ENCODE results near the gene HCFC1R1. TPM values are rescaled to one million over a fixed set of nuclear protein-coding genes. Genes with fewer than 3 reads are reported as not detected.
A peak's percentile ranks its signal among the peaks of the same experiment; 100 is the strongest.

HCFC1R1 gene
- polyA plus RNA-seq, 4 donors: 51.5 to 119 (median 57.0) TPM

- H3K4me3 ChIP-seq (ENCODE audit: low read depth in 1 of 3, low read length in 3 of 3): no peak overlapping the region
- no peaks in the 10 kb centered on the region for H3K9me3 ChIP-seq (ENCODE audit: control insufficient read depth in 2 of 2, insufficient read depth in 1 of 2, low read depth in 1 of 2, low read length in 1 of 2)
- H3K27ac ChIP-seq (ENCODE audit: low read depth in 1 of 3, low read length in 2 of 3): no peak overlapping the region
- H3K36me3 ChIP-seq (ENCODE audit: control insufficient read depth in 3 of 3, insufficient read depth in 2 of 3, low read depth in 1 of 3, low read length in 3 of 3): no peaks in the 10 kb centered on the region
- H3K4me1 ChIP-seq (ENCODE audit: control insufficient read depth in 3 of 3, insufficient read depth in 2 of 3, low read depth in 1 of 3, low read length in 2 of 3): no peaks in the 10 kb centered on the region
- FAIRE-seq (no peak), DNase-seq (no peak)
- H3K27me3 ChIP-seq (ENCODE audit: control insufficient read depth in 3 of 3, insufficient read depth in 3 of 3, low read length in 3 of 3): peaks cover 0 to 4% (median 0%) of the 10 kb centered on the region in 3 donors
- WGBS, 3 donors: 81 to 90% (median 90%) methylated on average over 9 of the region's 9 CpGs
These were observed 36.5 kb downstream of the HCFC1R1 start for GRCh38 chr16:2987286-2987685.

- WGBS, 3 donors: 70 to 78% (median 75%) methylated on average over 15 to 17 of the region's 17 CpGs
- H3K27ac ChIP-seq (ENCODE audit: low read depth in 1 of 3, low read length in 2 of 3): no peak overlapping the region
- H3K4me3 ChIP-seq (ENCODE audit: low read depth in 1 of 3, low read length in 3 of 3): no peak overlapping the region
- H3K9me3 ChIP-seq (ENCODE audit: control insufficient read depth in 2 of 2, insufficient read depth in 1 of 2, low read depth in 1 of 2, low read length in 1 of 2): no peaks in the 10 kb centered on the region
- no peak for FAIRE-seq
- no peaks in the 10 kb centered on the region for H3K4me1 ChIP-seq (ENCODE audit: control insufficient read depth in 3 of 3, insufficient read depth in 2 of 3, low read depth in 1 of 3, low read length in 2 of 3)
- DNase-seq: no peak
- no peaks in the 10 kb centered on the region for H3K36me3 ChIP-seq (ENCODE audit: control insufficient read depth in 3 of 3, insufficient read depth in 2 of 3, low read depth in 1 of 3, low read length in 3 of 3)
- H3K27me3 ChIP-seq (ENCODE audit: control insufficient read depth in 3 of 3, insufficient read depth in 3 of 3, low read length in 3 of 3): peaks cover 0 to 4% (median 0%) of the 10 kb centered on the region in 3 donors
These were observed 37.0 kb downstream of the HCFC1R1 start for GRCh38 chr16:2986623-2987188.

- H3K27ac ChIP-seq (ENCODE audit: low read depth in 1 of 3, low read length in 2 of 3): no peak overlapping the region
- peaks cover 0 to 7% (median 0%) of the 10 kb centered on the region in 3 donors for H3K4me1 ChIP-seq (ENCODE audit: control insufficient read depth in 3 of 3, insufficient read depth in 2 of 3, low read depth in 1 of 3, low read length in 2 of 3)
- no peaks in the 10 kb centered on the region for H3K36me3 ChIP-seq (ENCODE audit: control insufficient read depth in 3 of 3, insufficient read depth in 2 of 3, low read depth in 1 of 3, low read length in 3 of 3)
- no peak for FAIRE-seq
- peaks cover 0 to 4% (median 0%) of the 10 kb centered on the region in 3 donors for H3K27me3 ChIP-seq (ENCODE audit: control insufficient read depth in 3 of 3, insufficient read depth in 3 of 3, low read length in 3 of 3)
- no peak for DNase-seq
- H3K4me3 ChIP-seq (ENCODE audit: low read depth in 1 of 3, low read length in 3 of 3): no peak overlapping the region
- 76 to 81% (median 79%) methylated on average over 15 of the region's 15 CpGs for WGBS, 3 donors
- H3K9me3 ChIP-seq (ENCODE audit: control insufficient read depth in 2 of 2, insufficient read depth in 1 of 2, low read depth in 1 of 2, low read length in 1 of 2): no peaks in the 10 kb centered on the region
These were observed 37.8 kb downstream of the HCFC1R1 start for GRCh38 chr16:2985893-2986355.

GRCh38 chr16:2985462-2985861 lies 38.3 kb downstream of the HCFC1R1 start:
- FAIRE-seq (no peak), DNase-seq (no peak)
- peaks cover 0 to 1% (median 0%) of the 10 kb centered on the region in 3 donors for H3K27me3 ChIP-seq (ENCODE audit: control insufficient read depth in 3 of 3, insufficient read depth in 3 of 3, low read length in 3 of 3)
- no peak overlapping the region for H3K27ac ChIP-seq (ENCODE audit: low read depth in 1 of 3, low read length in 2 of 3)
- H3K4me1 ChIP-seq (ENCODE audit: control insufficient read depth in 3 of 3, insufficient read depth in 2 of 3, low read depth in 1 of 3, low read length in 2 of 3): peaks cover 0 to 10% (median 0%) of the 10 kb centered on the region in 3 donors
- H3K4me3 ChIP-seq (ENCODE audit: low read depth in 1 of 3, low read length in 3 of 3): no peak overlapping the region
- H3K9me3 ChIP-seq (ENCODE audit: control insufficient read depth in 2 of 2, insufficient read depth in 1 of 2, low read depth in 1 of 2, low read length in 1 of 2): no peaks in the 10 kb centered on the region
- 59 to 61% (median 59%) methylated on average over 8 to 9 of the region's 9 CpGs for WGBS, 3 donors
- H3K36me3 ChIP-seq (ENCODE audit: control insufficient read depth in 3 of 3, insufficient read depth in 2 of 3, low read depth in 1 of 3, low read length in 3 of 3): no peaks in the 10 kb centered on the region

GRCh38 chr16:2983706-2984136 lies 40.0 kb downstream of the HCFC1R1 start:
- Histone ChIP-seq H3K4me3 (ENCODE audit: low read depth in 1 of 3, low read length in 3 of 3) (no peak overlapping the region), H3K4me1 (ENCODE audit: control insufficient read depth in 3 of 3, insufficient read depth in 2 of 3, low read depth in 1 of 3, low read length in 2 of 3) (peaks cover 0 to 17% (median 0%) of the 10 kb centered on the region in 3 donors), H3K9me3 (ENCODE audit: control insufficient read depth in 2 of 2, insufficient read depth in 1 of 2, low read depth in 1 of 2, low read length in 1 of 2) (no peaks in the 10 kb centered on the region), H3K27ac (ENCODE audit: low read depth in 1 of 3, low read length in 2 of 3) (no peak overlapping the region), H3K27me3 (ENCODE audit: control insufficient read depth in 3 of 3, insufficient read depth in 3 of 3, low read length in 3 of 3) (peaks cover 0 to 2% (median 0%) of the 10 kb centered on the region in 3 donors), H3K36me3 (ENCODE audit: control insufficient read depth in 3 of 3, insufficient read depth in 2 of 3, low read depth in 1 of 3, low read length in 3 of 3) (no peaks in the 10 kb centered on the region)
- DNase-seq (peak; percentile 74 to 88), FAIRE-seq (no peak)
- 1 to 9% (median 4%) methylated on average over 42 of the region's 42 CpGs for WGBS, 3 donors

GRCh38 chr16:2982402-2982801 lies 41.3 kb downstream of the HCFC1R1 start:
- Histone ChIP-seq H3K36me3 (ENCODE audit: control insufficient read depth in 3 of 3, insufficient read depth in 2 of 3, low read depth in 1 of 3, low read length in 3 of 3) (peaks cover 0 to 5% (median 0%) of the 10 kb centered on the region in 3 donors), H3K9me3 (ENCODE audit: control insufficient read depth in 2 of 2, insufficient read depth in 1 of 2, low read depth in 1 of 2, low read length in 1 of 2) (no peaks in the 10 kb centered on the region), H3K27me3 (ENCODE audit: control insufficient read depth in 3 of 3, insufficient read depth in 3 of 3, low read length in 3 of 3) (peaks cover 0 to 2% (median 0%) of the 10 kb centered on the region in 3 donors), H3K4me3 (ENCODE audit: low read depth in 1 of 3, low read length in 3 of 3) (no peak overlapping the region), H3K27ac (ENCODE audit: low read depth in 1 of 3, low read length in 2 of 3) (no peak overlapping the region), H3K4me1 (ENCODE audit: control insufficient read depth in 3 of 3, insufficient read depth in 2 of 3, low read depth in 1 of 3, low read length in 2 of 3) (peaks cover 0 to 17% (median 0%) of the 10 kb centered on the region in 3 donors)
- DNase-seq: no peak
- no peak for FAIRE-seq
- 85 to 91% (median 90%) methylated on average over 5 of the region's 5 CpGs for WGBS, 3 donors

GRCh38 chr16:2981899-2982250 lies 41.9 kb downstream of the HCFC1R1 start:
- peaks cover 0 to 9% (median 0%) of the 10 kb centered on the region in 3 donors for H3K36me3 ChIP-seq (ENCODE audit: control insufficient read depth in 3 of 3, insufficient read depth in 2 of 3, low read depth in 1 of 3, low read length in 3 of 3)
- WGBS, 3 donors: 75 to 80% (median 76%) methylated on average over 4 of the region's 4 CpGs
- peaks cover 0 to 2% (median 0%) of the 10 kb centered on the region in 3 donors for H3K27me3 ChIP-seq (ENCODE audit: control insufficient read depth in 3 of 3, insufficient read depth in 3 of 3, low read length in 3 of 3)
- no peak for DNase-seq
- no peak overlapping the region for H3K4me3 ChIP-seq (ENCODE audit: low read depth in 1 of 3, low read length in 3 of 3)
- H3K4me1 ChIP-seq (ENCODE audit: control insufficient read depth in 3 of 3, insufficient read depth in 2 of 3, low read depth in 1 of 3, low read length in 2 of 3): peaks cover 0 to 17% (median 0%) of the 10 kb centered on the region in 3 donors
- no peaks in the 10 kb centered on the region for H3K9me3 ChIP-seq (ENCODE audit: control insufficient read depth in 2 of 2, insufficient read depth in 1 of 2, low read depth in 1 of 2, low read length in 1 of 2)
- no peak overlapping the region for H3K27ac ChIP-seq (ENCODE audit: low read depth in 1 of 3, low read length in 2 of 3)
- FAIRE-seq: no peak

GRCh38 chr16:2981177-2981898 lies 42.4 kb downstream of the HCFC1R1 start:
- Histone ChIP-seq H3K27ac (ENCODE audit: low read depth in 1 of 3, low read length in 2 of 3) (peak overlapping the region; percentile 46 to 91 (median 85)), H3K9me3 (ENCODE audit: control insufficient read depth in 2 of 2, insufficient read depth in 1 of 2, low read depth in 1 of 2, low read length in 1 of 2) (no peaks in the 10 kb centered on the region), H3K27me3 (ENCODE audit: control insufficient read depth in 3 of 3, insufficient read depth in 3 of 3, low read length in 3 of 3) (peaks cover 0 to 2% (median 0%) of the 10 kb centered on the region in 3 donors), H3K4me1 (ENCODE audit: control insufficient read depth in 3 of 3, insufficient read depth in 2 of 3, low read depth in 1 of 3, low read length in 2 of 3) (peaks cover 0 to 17% (median 0%) of the 10 kb centered on the region in 3 donors), H3K4me3 (ENCODE audit: low read depth in 1 of 3, low read length in 3 of 3) (peak overlapping the region in 1 of 3 donors; percentile 90), H3K36me3 (ENCODE audit: control insufficient read depth in 3 of 3, insufficient read depth in 2 of 3, low read depth in 1 of 3, low read length in 3 of 3) (peaks cover 0 to 15% (median 0%) of the 10 kb centered on the region in 3 donors)
- FAIRE-seq (no peak), DNase-seq (peak; percentile 45 to 48)
- 49 to 61% (median 50%) methylated on average over 33 of the region's 33 CpGs for WGBS, 3 donors

All from small intestine (tissue), 7 donors.